22Rv1 (cell line): ENCODE measurements around the gene RFWD3.

Experiments used
- ZFX ChIP-seq: fragments of 450-650 bp; IDR thresholded peaks from 2 replicates; pipeline ENCODE4 v1.6.1; 2017; ENCODE audit warnings: antibody characterized with exemption, borderline replicate concordance
- TF ChIP-seq, protein P1 (sequence below): fragments of 450-650 bp; IDR thresholded peaks from 2 replicates; pipeline ENCODE4 v1.5.1; 2017; ENCODE audit warnings: mild to moderate bottlenecking

DNA sequence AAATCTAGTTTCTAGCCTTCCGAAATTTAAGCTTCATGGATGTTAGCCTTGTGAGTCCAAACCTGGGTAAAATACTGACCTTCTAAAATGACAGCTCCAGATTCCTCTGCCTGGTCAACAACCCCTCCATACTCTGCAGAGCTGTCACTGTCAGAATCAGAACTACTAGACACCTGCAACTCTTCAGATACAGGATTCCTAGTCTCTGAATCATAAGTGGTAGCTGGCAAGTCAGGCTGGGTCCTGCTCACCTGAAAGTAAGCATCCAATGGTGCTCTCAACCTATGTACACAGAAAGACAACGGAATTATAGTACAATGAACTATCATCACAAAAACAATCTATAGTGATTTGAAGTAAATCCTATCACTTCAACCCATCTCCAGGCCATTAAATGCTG lies 14.8 kb downstream of the RFWD3 start:
- TF ChIP-seq, protein P1, sequence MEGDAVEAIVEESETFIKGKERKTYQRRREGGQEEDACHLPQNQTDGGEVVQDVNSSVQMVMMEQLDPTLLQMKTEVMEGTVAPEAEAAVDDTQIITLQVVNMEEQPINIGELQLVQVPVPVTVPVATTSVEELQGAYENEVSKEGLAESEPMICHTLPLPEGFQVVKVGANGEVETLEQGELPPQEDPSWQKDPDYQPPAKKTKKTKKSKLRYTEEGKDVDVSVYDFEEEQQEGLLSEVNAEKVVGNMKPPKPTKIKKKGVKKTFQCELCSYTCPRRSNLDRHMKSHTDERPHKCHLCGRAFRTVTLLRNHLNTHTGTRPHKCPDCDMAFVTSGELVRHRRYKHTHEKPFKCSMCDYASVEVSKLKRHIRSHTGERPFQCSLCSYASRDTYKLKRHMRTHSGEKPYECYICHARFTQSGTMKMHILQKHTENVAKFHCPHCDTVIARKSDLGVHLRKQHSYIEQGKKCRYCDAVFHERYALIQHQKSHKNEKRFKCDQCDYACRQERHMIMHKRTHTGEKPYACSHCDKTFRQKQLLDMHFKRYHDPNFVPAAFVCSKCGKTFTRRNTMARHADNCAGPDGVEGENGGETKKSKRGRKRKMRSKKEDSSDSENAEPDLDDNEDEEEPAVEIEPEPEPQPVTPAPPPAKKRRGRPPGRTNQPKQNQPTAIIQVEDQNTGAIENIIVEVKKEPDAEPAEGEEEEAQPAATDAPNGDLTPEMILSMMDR: no peak
- no peak for TF ChIP-seq ZFX
